GF-D8 (cell line): ENCODE measurements around the gene GALNT7.
"Not testable (repeated sequence)": the region's sequence is repeated elsewhere in the genome, so short reads cannot be mapped to it uniquely, and the experiment has no call there.

ENCODE experiments used
- DNase-seq: peaks from one replicate; lab custom pipeline; 2025; lab: John Stamatoyannopoulos, UW

The GALNT7 gene

DNA sequence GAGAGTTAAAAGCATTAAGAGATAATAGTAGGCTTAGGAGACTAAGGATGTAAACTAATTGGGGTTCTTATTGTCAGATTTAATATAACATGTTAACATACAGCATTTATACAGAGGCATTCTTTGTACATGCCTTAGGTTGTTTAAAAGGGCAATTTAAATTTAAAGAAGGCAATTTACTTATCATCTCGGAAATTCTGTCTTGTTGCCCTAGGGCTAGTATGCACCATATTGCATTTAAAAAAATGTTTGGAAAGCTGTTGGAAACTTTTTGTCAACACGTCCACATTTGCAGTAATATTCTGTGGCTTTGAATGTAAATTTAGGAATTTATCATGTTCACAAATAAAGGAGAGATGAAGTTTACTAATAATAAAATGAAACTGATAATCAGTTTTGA, 25.5 kb downstream of the GALNT7 start:
- no peak for DNase-seq

DNA sequence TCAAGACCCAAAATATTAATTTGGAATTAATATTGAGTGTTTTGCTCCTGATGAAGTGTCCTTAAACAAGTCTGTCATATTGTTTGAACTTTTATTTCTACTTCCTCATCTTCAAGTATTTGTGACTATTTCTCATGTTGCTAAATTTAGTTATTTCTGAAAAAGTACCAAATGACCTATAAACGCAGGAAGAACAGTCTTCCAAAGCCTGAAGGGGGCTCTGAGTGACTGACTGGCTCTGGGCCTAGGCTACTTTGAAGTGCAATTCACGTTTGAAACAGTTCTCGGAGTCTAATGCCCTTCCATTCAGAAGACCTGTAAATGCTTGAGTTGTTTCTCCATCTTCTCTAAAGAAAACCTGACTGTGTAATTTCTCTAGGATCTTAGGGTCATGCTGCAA, 26.5 kb downstream of the GALNT7 start:
- no peak for DNase-seq

DNA sequence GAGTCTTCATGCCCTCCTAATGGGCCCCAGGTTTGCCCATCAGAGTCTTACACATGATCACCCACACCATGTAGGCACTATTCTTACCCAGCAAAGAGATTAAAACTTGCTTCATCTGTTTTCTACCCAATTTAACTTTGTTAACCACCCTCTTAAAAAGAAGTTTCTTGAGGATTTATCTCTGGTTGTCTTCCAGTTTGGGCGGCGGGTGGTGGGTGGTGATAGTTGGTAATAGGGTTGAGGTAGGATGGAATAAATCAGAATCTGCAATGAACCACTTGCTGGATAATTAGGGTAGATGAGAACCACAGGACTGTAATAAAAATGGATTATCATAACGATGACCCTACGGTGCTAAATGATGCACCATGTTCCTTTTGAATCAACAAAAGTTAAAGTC, 30.9 kb downstream of the GALNT7 start:
- DNase-seq, result no peak

DNA sequence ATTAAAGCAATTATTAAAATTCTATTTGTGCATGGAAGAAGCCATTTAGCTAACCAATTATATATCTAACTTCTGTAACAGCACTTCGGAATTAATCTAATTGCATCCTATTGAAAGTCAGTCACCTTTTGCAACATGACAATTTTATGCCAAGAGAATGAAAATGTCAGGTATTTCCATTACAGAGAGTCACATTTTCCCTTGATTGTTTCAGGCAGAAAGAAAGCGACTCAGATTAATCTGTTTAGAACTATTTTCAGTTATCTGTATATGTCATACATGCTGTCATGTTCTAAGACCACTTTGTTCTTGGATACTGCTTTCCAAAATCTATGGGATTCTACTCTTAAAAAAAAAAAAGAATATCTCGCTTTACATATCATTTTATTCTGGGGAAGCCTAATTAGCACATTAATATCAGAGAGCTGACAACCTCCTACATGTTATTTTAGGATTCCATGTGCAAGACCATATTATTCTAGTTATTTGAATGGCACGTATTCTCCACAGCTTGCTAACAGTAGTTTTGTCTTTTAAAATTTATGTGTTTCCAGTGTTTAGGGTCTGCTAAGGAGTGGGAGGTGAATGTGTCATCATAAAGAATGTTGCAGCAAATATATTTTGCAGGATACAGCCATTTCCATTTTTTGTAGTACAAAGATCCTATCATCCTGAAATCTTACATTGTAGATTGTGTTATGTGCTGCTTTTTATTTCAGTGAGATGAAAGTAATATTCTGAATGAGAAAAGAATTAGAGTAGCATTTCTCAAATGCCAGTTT, 31.7 kb downstream of the GALNT7 start:
- no peak for DNase-seq

DNA sequence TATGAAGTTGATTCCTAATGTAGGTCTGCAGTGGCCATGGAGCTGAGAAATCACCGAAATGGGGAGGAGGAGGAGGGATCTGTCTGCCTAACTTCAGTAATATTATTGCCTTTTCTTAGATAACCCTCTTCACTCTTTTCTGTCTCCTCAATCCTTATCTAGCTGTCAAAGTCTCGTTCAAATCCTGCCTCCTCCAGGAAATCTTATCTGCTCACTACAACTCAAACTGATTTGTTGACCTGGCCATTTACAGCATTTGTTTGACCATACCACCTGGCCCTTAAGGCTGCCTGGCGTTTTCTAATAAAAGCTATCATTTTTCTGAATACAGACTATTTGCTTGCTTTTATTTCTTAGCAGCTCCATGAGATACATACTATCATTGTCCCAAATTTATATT, 33.8 kb downstream of the GALNT7 start:
- DNase-seq, result no peak

DNA sequence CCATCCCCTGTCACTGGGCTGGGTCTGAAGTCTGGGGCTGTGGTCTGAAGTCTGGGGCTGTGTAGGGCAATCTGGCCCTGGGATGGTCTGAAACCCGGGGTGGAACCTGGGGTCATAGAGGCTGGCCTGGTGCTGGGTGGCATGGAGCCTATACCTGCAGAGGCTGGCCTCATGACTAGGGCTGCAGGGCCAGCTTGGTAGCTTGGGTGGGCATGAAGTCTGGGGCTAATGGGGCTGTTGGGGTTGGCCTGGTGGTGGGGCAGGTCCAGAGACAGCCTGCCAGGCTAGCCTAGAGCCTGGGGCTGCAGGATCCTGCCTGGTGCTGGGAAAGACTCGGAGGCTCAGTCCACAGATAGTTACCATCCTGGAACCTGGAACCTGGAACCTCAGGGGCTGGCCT, 37.0 kb downstream of the GALNT7 start:
- DNase-seq, result no peak

DNA sequence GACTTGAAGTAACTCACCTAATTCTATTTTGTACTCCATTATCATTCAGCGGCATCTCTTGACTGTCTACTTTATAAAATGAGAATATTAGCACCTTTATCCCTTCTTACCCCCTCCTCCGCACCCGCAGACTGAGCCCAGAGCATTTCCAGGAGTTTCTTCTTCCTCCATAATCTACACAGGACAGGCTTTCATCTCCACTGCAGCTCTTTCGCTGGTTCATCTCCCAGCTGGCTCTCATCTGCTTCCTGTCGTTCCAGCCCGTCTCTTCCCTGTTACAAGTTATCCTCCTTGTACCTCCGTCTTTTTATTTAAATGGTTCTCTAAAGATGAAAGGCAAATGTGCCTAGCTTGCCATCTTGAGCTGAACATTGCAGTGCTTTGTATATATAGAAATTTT, 39.8 kb downstream of the GALNT7 start:
- DNase-seq, result no peak

DNA sequence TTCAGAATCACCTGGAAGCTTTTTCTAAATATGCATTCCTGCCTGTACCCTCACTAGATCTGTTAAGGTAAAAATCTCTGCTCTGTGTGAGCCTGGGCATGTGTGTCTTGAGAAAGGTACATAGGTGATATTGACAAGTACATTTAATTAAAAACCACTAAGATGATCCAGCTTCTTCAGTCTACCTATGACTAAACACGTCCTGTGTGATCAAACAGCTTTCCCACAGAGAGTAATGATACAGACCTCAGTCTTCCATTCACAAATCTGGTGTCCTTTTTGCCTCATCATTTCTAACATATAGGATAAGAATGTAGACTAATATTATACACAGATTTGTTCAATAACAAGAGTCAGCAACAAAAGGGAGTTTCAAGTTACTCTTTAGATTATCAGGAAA, 42.6 kb downstream of the GALNT7 start:
- DNase-seq, result no peak

DNA sequence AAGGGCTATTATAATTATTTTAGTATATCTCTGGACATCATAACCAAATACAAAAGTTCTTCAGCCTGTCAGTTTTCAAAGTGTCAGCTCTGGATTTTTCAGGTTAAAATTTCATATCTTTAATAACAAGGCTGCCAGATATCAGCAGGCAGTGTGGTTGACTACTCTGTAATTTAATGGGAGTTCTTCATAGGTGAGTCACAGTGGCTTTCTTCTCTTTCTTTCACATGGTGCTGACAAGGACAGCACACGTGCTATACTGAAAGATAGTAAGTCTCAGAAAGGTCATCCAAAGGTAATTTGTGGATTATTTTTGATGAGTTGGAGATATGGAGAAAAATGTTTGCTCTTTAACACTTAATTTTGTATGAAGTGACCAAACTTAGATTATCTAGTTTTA, 43.2 kb downstream of the GALNT7 start:
- DNase-seq, result no peak

DNA sequence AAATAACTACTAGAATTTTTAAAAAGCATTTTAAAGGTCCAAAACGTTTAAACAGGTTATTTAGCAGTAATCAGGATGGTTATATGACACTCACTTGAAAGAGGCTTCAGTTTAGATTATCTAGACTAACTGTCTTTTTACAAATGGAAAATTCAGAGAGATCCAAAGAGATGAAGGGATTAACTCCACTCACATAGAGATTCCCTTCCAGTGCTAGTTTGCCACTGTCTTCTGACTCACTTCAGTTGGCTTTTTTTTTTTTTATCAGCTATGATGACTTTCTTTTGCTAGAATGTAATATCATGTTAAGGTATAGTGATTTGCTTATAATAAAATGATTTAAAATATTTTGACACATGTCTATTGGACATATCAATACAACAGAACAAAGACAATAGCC, 43.8 kb downstream of the GALNT7 start:
- DNase-seq, result no peak

DNA sequence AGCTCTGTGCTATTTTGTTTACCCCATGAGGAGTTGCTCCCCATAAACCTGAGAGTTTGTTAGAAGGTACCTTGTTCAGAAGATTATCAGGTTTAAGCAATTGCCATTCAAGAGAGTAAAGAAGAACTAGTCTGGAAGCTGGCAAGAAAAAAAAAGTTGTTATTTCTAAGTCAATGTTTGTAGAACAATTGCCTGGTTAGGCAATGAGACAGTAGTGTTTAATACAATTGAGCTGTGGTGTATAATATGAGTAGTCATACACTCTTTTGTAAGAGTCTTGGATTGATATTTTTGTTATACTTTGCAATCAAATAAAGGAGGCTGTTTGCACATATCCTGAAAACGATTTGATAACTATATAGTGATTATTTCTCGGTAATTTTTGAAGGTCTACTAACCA, 44.7 kb downstream of the GALNT7 start:
- no peak for DNase-seq

DNA sequence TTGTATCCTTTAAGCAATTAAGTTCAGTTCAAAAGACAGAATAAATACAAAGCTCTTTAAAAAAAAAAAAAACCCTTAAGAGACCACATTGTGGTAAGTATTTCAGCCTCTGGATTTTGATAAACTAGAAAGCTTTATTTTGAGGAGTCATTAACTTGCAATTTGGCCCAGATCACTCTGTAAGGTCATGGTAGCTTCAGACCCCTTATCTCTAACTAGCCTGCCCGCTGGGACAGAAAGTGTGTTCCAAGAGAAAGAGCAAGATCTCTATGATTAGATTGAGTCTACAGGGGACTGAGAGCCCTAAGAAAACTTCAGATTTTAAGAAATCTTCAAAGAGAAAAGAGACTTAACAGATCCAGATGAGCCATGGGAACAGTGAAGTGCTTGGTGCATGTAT, 45.6 kb downstream of the GALNT7 start:
- DNase-seq, result no peak

DNA sequence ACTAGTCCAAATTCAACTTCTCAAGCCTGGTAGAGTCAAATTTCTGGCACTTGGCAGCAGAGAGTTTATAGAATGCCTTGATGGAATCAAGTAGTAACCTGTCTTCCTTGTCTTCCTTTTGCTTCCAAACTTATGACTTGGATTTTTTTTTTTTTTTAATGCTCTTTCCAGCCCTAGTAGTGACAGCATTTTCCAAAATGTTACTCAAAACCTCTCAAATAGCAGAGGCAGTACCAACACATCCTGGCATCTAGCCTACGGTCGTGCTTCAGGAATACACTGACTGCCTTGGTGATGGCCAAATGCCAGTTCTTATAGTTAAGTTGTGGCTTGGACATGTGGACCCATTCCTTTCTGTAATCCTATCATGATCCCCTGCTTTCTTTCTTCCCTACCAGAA, 46.0 kb downstream of the GALNT7 start:
- no peak for DNase-seq

DNA sequence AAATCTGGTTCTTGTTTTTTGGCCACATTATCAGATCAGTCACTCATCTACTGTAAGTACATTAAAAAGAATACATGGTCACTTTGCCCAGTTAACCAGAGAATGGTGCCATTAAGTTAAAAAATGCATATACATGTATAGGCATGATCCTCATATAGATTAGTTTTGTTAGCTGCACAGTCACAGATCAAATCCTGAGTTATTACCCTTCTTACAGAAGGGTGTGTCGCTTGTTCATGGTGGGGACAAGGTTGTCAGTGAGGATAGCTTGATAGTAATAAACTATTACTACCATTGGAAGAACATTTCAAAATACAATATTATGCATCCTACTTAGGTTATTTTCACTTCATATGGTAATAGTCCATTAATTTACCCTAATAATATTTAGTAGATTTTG, 48.5 kb downstream of the GALNT7 start:
- DNase-seq, result no peak

DNA sequence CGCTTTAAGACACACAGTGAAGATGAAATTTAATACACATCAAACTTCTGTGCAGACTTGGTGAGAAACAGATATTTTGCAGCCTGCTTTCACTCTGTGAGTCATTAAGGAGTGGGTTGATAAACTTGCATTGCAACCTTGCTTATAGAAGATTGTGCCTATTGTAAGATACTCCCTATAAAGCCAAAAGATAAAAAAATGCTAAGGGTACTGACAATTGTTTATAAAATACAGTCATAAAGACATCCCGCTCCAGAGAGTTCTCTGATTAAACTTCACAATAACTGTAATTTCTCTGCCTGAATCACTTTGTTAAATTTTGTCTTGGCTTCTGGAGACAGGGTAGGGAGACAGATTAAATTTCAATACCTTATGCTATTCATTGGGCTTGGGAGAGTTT, 49.1 kb downstream of the GALNT7 start:
- DNase-seq, result no peak

DNA sequence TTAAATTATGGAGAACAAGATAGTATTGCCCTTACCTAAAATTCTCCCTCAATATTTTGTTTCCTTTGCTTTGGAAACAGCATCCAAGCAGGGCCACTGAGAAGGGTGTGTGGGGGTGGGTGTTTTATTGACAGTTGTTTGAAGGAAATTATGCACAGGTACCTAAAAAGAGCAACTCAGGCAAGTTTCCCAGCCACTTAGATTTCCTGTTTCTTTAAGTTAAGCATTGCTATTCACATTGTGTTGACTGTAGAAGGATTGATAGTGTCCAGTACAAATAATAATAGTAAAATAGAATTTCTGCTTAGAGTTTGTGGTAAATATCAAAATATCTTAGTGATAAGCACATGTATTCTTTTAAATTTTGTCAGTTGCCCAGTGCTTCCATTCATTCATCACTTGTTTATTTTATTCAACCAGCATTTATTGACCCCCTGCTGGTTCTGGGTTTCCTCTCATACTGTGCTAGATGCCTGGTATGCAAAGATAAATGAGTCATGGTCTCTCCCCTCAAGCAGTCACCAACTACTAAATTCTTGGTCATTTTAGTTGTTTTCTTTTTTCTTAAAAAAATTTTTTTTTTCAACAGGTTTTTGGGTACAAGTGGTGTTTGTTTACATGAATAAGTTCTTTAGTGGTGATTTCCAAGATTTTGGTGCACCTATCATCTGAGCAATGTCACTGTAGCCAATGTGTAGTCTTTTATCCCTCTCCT, 50.0 kb downstream of the GALNT7 start:
- DNase-seq, result no peak

DNA sequence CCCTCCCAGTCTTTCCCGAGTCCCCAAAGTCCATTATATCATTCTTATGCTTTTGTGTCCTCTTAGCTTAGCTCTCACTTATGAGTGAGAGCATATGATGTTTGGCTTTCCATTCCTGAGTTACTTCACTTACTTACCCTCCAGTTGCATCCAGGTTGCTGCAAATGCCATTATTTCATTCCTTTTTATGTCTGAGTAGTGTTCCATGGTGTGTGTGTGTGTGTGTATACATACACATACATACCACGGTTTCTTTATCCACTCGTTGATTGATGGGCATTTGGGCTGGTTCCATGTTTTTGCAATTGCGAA, 50.5 kb downstream of the GALNT7 start:
- DNase-seq, result not testable (repeated sequence)

DNA sequence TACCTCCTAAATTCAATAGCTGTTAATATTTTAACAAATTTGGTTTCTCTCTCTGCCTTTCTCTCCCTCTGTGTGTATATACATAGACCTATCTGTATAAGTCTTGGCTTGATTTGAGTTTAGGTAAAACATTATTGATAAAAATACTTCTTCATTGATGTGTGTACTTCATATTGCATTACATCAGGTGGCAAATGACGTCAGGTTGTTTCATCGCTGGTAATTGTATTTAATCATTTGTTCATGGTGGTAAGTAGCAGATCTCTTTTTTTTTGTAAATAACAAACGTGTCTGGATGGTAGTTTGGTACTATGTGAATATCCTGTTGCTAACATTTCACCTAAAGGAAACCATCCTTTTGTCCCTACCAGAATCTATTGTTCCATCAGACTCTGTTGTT, 55.1 kb downstream of the GALNT7 start:
- DNase-seq, result no peak

DNA sequence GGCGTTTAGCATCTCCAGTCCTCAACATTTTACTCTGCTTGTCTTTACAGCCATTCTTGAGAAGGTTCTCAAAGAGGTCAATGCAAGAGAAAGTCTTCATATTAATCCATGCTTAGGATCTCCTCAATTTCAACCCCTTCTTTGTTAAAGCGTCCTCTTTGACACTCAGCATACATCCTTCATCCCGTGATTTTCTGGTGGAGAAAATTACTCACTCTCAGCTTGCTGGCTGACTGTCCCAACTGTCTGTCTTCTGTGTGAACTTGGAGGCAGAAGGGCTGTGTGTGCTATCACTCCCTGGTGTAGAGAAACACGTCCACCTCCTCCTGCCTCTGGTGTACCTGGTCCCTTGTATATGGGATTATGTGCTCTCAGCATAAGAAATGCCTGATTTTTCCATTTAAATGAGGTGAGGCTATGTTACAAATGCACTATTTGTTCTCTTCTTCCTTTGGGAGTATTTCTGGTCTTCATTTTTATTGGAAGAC, 57.8 kb downstream of the GALNT7 start:
- DNase-seq, result no peak

DNA sequence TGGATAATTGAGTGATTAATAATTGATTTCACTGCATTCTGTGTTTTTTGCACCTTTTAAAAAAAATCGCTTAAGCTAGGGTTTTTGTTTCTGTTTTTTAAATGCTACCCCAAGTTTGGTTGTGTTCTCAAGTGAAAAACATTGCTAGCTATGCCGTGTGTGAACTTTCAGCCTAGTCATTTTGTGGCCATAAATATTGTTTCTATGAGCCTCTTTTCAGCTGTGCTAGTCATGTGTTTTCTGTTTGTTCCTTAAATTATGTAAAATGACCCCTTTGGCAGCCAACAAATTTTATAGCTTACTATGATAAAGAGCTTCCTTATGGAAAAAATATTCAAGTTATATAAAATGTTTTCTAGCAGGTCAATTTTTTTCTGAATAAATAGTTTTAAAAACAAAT, 59.1 kb downstream of the GALNT7 start:
- DNase-seq, result no peak

DNA sequence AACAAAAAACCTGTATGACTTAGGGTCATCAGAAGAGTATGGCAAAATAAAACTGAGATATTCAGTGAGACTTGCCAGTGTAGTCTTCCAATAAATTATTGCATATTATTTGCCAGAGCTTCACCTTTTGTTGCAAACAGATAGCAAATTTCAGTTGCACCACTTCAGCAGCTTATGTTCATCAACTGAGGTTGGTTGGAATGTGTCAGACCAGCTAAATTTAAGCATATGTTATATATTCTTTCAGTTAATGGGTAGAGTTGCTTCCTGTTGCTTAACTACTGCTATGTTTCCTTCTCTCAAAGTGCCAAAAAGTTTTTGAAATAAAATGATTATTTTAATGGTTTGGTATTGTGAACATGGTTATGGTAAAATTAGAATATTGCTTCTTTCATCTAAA, 61.5 kb downstream of the GALNT7 start:
- no peak for DNase-seq

DNA sequence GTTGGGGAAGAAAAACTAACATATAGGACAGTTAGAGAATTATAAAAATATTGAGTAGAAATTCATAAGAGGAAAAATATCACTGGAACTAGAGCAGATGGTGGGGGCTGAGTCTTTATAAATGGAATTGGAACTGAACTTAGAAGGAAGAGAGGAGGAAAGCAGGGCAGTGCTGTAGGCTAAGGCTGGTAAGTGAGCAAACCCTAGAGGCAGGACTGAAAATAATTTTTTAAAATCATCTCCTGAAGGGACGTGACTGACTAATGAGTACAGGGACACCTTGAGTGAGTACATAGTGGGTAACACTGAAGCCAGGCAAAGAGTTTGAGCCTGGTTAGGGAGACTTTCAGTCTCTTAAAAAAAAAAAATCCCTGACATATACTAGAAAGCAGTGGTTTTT, 63.3 kb downstream of the GALNT7 start:
- DNase-seq, result no peak

DNA sequence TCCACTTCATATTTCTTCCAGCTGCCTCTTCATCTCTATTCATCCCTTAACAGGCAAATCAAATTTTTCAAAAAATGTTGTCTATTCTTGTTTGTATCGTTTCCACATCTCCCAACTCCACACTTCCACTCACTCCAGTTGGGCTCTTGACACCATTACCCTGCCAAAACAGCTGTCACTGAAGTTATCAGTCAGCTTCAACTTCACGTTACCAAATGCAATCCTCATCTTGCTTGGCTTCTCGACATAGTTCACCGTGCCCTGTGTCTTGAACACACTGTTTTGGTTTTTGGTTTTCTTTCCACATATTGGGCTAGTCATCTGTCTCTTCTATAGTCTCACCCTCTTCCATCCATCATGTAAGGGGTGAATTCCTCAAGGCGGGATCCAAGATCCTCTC, 65.2 kb downstream of the GALNT7 start:
- no peak for DNase-seq

DNA sequence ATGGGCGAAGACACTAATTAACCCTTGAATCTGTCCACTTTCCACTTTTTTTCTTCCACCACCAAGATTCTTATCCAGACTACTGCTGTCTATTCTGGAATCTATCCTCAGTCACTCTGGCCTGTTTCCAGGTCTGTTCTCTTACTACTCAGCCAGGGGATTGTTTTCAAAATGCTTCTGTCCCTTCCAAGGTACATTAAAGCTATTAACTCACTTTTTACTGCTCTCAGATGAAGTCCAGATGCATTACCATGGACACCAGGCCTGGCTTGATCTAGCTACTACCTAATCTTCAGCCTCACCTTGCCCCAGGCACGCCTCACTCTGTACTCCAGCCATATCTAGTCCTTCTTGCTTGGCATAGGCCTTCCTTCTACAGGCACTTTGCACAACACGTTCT, 66.4 kb downstream of the GALNT7 start:
- DNase-seq, result no peak
